ENCODE data around the gene GLRX. TPM values are rescaled to one million over a fixed set of nuclear protein-coding genes. Genes with fewer than 3 reads are reported as not detected.

Gene GLRX
- total RNA-seq, 4 donors from 2014 or later, result 1,042 to 2,721 (median 1,859) TPM

GRCh38 chr5:95818181-95819147 lies 4.1 kb downstream of the GLRX start:
- DNase-seq, result peak; percentile 37 to 75
- ATAC-seq, result peak; percentile 5 to 53
- H3K9me3 ChIP-seq, result no peaks in the 10 kb centered on the region
- H3K36me3 ChIP-seq, result peaks cover 0 to 60% of the 10 kb centered on the region in 2 donors
- peaks cover 57 to 65% of the 10 kb centered on the region in 2 donors for H3K4me1 ChIP-seq
- TF ChIP-seq CTCF (IDR thresholded peaks at IDR 0.05 in 4 of 5, conservative IDR thresholded peaks at IDR 0.05 in 1 of 5), result peak in 1 of 5 experiments; percentile 11
- peak; percentile 46 to 51 for TF ChIP-seq POLR2A (IDR thresholded peaks at IDR 0.05)
- intact Hi-C loops (cut with DNase I; ENCODE audit: low total_unique reads), result no loop called here
- no peaks in the 10 kb centered on the region for H3K27me3 ChIP-seq
- in situ Hi-C loops (cut with MboI; ENCODE audit: low sequenced_read_pairs in 4 of 4), result no loop called here
- H3K4me3 ChIP-seq, result peak overlapping the region; percentile 75 to 100 (median 84)
- peak overlapping the region; percentile 87 to 92 (median 91) for H3K27ac ChIP-seq

DNA sequence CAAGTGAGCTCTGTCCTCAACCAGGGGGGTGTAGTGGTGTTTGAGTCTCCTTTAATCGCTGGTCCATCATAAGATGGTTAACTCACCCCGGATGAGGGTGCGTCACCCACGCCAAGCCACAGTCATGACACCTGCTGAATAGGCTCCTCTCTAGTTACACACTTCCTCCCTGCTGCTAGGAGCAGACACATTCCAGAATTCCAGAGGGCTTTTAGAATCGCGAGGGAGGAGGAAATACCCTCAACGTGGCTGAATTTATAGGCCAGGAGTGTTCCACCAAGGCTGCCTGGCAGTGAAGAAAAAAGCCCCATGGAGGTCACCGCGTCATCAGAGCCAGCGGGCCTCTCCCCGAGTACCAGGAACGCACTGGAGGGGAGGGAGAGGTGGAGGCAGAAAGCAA lies 5.1 kb downstream of the GLRX start:
- DNase-seq (peak in 1 of 2 donors; percentile 56), ATAC-seq (peak; percentile 18 to 55)
- peaks cover 0 to 66% of the 10 kb centered on the region in 2 donors for H3K36me3 ChIP-seq
- H3K27me3 ChIP-seq, result no peaks in the 10 kb centered on the region
- intact Hi-C loops (cut with DNase I; ENCODE audit: low total_unique reads) (loop anchor here (2.0 kb wide), 1 partner anchor 37 kb away; no protein-coding TSS in a partner anchor), in situ Hi-C loops (cut with MboI; ENCODE audit: low sequenced_read_pairs in 4 of 4) (no loop called here)
- peak overlapping the region; percentile 75 to 100 (median 84) for H3K4me3 ChIP-seq
- no peaks in the 10 kb centered on the region for H3K9me3 ChIP-seq
- H3K27ac ChIP-seq, result peak overlapping the region; percentile 87 to 92 (median 91)
- TF ChIP-seq POLR2A (IDR thresholded peaks at IDR 0.05) (peak; percentile 20 to 43), CTCF (IDR thresholded peaks at IDR 0.05 in 4 of 5, conservative IDR thresholded peaks at IDR 0.05 in 1 of 5) (no peak)
- peaks cover 54 to 68% of the 10 kb centered on the region in 2 donors for H3K4me1 ChIP-seq

DNA sequence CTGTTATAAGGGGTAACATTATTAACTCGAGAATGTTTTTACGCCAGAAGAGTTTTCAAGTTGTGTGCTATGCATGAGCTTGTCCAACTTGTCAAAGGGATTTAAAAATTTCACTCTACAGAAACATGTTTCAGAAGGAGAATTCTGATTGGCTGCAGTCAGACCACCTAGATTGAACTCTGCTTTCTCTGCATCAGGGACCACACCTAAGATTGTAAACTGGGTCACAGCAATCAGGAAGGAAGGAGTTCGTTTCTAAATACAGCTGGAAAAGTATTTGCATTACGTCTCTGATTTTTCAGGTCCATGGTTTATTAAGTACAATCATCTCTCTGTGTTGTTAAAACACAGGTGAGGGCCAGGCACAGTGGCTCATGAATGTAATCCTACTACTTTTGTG lies 5.8 kb downstream of the GLRX start:
- Histone ChIP-seq H3K4me1 (peaks cover 61 to 74% of the 10 kb centered on the region in 2 donors), H3K27ac (peak overlapping the region; percentile 87 to 92 (median 91)), H3K4me3 (peak overlapping the region in 3 of 4 donors; percentile 78 to 100 (median 91)), H3K27me3 (no peaks in the 10 kb centered on the region), H3K36me3 (peaks cover 0 to 66% of the 10 kb centered on the region in 2 donors), H3K9me3 (no peaks in the 10 kb centered on the region)
- DNase-seq (no peak), ATAC-seq (no peak)
- intact Hi-C loops (cut with DNase I; ENCODE audit: low total_unique reads) (loop anchor here (2.0 kb wide), 1 partner anchor 36 kb away; no protein-coding TSS in a partner anchor), in situ Hi-C loops (cut with MboI; ENCODE audit: low sequenced_read_pairs in 4 of 4) (no loop called here)
- no peak for TF ChIP-seq CTCF (IDR thresholded peaks at IDR 0.05 in 4 of 5, conservative IDR thresholded peaks at IDR 0.05 in 1 of 5)
- no peak for TF ChIP-seq POLR2A (IDR thresholded peaks at IDR 0.05)

- H3K4me3 ChIP-seq, result peak overlapping the region in 2 of 4 donors; percentile 78 to 91
- peaks cover 0 to 64% of the 10 kb centered on the region in 2 donors for H3K36me3 ChIP-seq
- no peaks in the 10 kb centered on the region for H3K27me3 ChIP-seq
- no peaks in the 10 kb centered on the region for H3K9me3 ChIP-seq
- peak overlapping the region; percentile 87 to 92 (median 91) for H3K27ac ChIP-seq
- TF ChIP-seq CTCF (IDR thresholded peaks at IDR 0.05 in 4 of 5, conservative IDR thresholded peaks at IDR 0.05 in 1 of 5), result no peak
- no peak for TF ChIP-seq POLR2A (IDR thresholded peaks at IDR 0.05)
- intact Hi-C loops (cut with DNase I; ENCODE audit: low total_unique reads) (loop anchor here (2.0 kb wide), 1 partner anchor 36 kb away; no protein-coding TSS in a partner anchor), in situ Hi-C loops (cut with MboI; ENCODE audit: low sequenced_read_pairs in 4 of 4) (no loop called here)
- ATAC-seq (no peak), DNase-seq (no peak)
- peaks cover 61 to 79% of the 10 kb centered on the region in 2 donors for H3K4me1 ChIP-seq
Measured at GRCh38 chr5:95816341-95816740, 6.2 kb downstream of the GLRX start.
